Trophoblast cell (in vitro differentiated cells and primary cell): ENCODE measurements around the gene AGR2.
A peak's percentile ranks its signal among the peaks of the same experiment; 100 is the strongest.

ENCODE experiments used
- DNase-seq, 2 donors: peaks; one replicate each; pipeline ENCODE4 v3.0.0-alpha.2; 2016
- H2AFZ ChIP-seq: 2 replicates; pipeline ENCODE4 v1.6.1; 2013; ENCODE audit warnings: low read length, moderate library complexity, mild to moderate bottlenecking; ENCODE audit not compliant: insufficient read depth, poor library complexity
- H2AK5ac ChIP-seq: 2 replicates; pipeline ENCODE4 v1.6.1; 2013; ENCODE audit warnings: mild to moderate bottlenecking, low read length
- H2BK120ac ChIP-seq: 2 replicates; pipeline ENCODE4 v1.6.1; 2013; ENCODE audit warnings: low read length, mild to moderate bottlenecking, moderate library complexity; ENCODE audit not compliant: insufficient read depth, poor library complexity
- H2BK12ac ChIP-seq: 2 replicates; pipeline ENCODE4 v1.6.1; 2013; ENCODE audit warnings: mild to moderate bottlenecking, low read length, moderate library complexity
- H2BK5ac ChIP-seq: 2 replicates; pipeline ENCODE4 v1.6.1; 2013; ENCODE audit warnings: low read length, low read depth, moderate library complexity, mild to moderate bottlenecking; ENCODE audit not compliant: poor library complexity
- H3K14ac ChIP-seq: 2 replicates; pipeline ENCODE4 v1.6.1; 2013; ENCODE audit warnings: mild to moderate bottlenecking, low read length
- H3K18ac ChIP-seq: 2 replicates; pipeline ENCODE4 v1.6.1; 2013; ENCODE audit warnings: mild to moderate bottlenecking, low read length
- H3K23ac ChIP-seq: 2 replicates; pipeline ENCODE4 v1.6.1; 2013; ENCODE audit warnings: low read length
- H3K27ac ChIP-seq: 2 replicates; pipeline ENCODE4 v1.5.1; 2013; ENCODE audit warnings: low read depth, mild to moderate bottlenecking, inconsistent platforms, low read length, moderate library complexity
- H3K27me3 ChIP-seq: 2 replicates; pipeline ENCODE4 v1.6.1; 2013; ENCODE audit warnings: inconsistent platforms, mild to moderate bottlenecking, low read length, moderate library complexity; ENCODE audit not compliant: insufficient read depth
- H3K36me3 ChIP-seq, 2 experiments: 1 replicate in 1 of 2; 2 replicates in 1 of 2; pipeline ENCODE4 v1.6.1; 2013; ENCODE audit warnings: low read length in 2 of 2, mild to moderate bottlenecking in 2 of 2, moderate library complexity in 1 of 2; ENCODE audit not compliant: insufficient read depth in 2 of 2, control insufficient read depth in 1 of 2
- H3K4ac ChIP-seq: 2 replicates; pipeline ENCODE4 v1.6.1; 2013; ENCODE audit warnings: low read depth, mild to moderate bottlenecking, low read length, moderate library complexity
- H3K4me1 ChIP-seq, 2 experiments: 1 replicate in 1 of 2; 2 replicates in 1 of 2; pipeline ENCODE4 v1.6.1; 2013; ENCODE audit warnings: low read length in 2 of 2, mild to moderate bottlenecking in 2 of 2, moderate library complexity in 1 of 2; ENCODE audit not compliant: insufficient read depth in 2 of 2, control insufficient read depth in 1 of 2
- H3K4me2 ChIP-seq: 2 replicates; pipeline ENCODE4 v1.6.1; 2013; ENCODE audit warnings: inconsistent platforms, mild to moderate bottlenecking, low read length, moderate library complexity
- H3K4me3 ChIP-seq: 2 replicates; pipeline ENCODE4 v1.5.1; 2013; ENCODE audit warnings: mild to moderate bottlenecking, low read depth, low read length, inconsistent platforms
- H3K79me1 ChIP-seq: one replicate; pipeline ENCODE4 v1.6.1; 2013; ENCODE audit warnings: low read length
- H3K79me2 ChIP-seq: 2 replicates; pipeline ENCODE4 v1.6.1; 2013; ENCODE audit warnings: low read length, mild to moderate bottlenecking; ENCODE audit not compliant: control insufficient read depth, insufficient read depth, poor library complexity
- H3K9ac ChIP-seq: 2 replicates; pipeline ENCODE4 v1.6.1; 2013; ENCODE audit warnings: mild to moderate bottlenecking, low read length
- H3K9me3 ChIP-seq: 2 replicates; pipeline ENCODE4 v1.6.1; 2013; ENCODE audit warnings: low read depth, mild to moderate bottlenecking, control low read depth, inconsistent platforms, low read length; ENCODE audit not compliant: insufficient read depth
- H4K12ac ChIP-seq: 2 replicates; pipeline ENCODE4 v1.6.1; 2013; ENCODE audit warnings: low read depth, mild to moderate bottlenecking, low read length, moderate library complexity
- H4K8ac ChIP-seq: 2 replicates; pipeline ENCODE4 v1.6.1; 2013; ENCODE audit warnings: low read depth, mild to moderate bottlenecking, low read length, moderate library complexity
- H4K91ac ChIP-seq: one replicate; pipeline ENCODE4 v1.6.1; 2013; ENCODE audit warnings: low read depth, mild to moderate bottlenecking, low read length, moderate library complexity
- WGBS: extraction: QIAGEN DNeasy Blood & Tissue Kit; methylation state at CpG from one replicate; pipeline ENCODE4 v1.1.7; 2013; ENCODE audit warnings: missing lambda C conversion rate; ENCODE audit not compliant: insufficient read length, insufficient coverage; ENCODE audit errors: extremely low coverage; 5-methylcytosine and 5-hydroxymethylcytosine counted together

AGR2 gene

DNA sequence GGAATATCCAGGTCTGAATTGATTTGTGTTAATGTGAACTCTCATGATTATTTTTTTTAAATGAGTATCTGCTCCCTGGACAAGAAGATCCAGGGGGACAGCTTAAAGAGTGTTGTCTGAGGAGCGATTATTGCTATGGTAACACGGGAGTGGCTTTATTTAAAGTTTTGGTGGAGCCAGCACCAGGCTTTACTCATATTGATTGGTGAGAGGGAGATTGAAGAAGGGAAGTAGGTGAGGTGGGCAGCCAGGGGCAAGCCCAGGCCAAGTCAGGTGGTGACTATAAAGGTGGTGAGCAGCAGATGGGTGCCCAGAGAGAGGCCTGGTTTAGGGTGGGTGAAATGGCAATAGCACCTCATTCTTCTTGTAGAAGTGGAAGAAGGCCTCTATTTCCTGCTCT lies 10.2 kb upstream of the AGR2 start:
- Histone ChIP-seq H3K4me1 (no peaks in the 10 kb centered on the region), H4K91ac (no peak overlapping the region), H3K27ac (no peak overlapping the region), H3K36me3 (no peaks in the 10 kb centered on the region), H2BK120ac (no peak overlapping the region), H3K18ac (no peak overlapping the region), H4K8ac (no peak overlapping the region), H3K9me3 (no peaks in the 10 kb centered on the region), H2AFZ (no peak overlapping the region), H3K4ac (no peak overlapping the region), H3K23ac (no peak overlapping the region), H3K79me2 (no peaks in the 10 kb centered on the region), H4K12ac (no peak overlapping the region), H3K4me2 (no peak overlapping the region), H3K9ac (no peak overlapping the region), H2AK5ac (no peak overlapping the region), H3K79me1 (no peaks in the 10 kb centered on the region), H2BK12ac (no peak overlapping the region), H3K14ac (no peak overlapping the region), H2BK5ac (no peak overlapping the region), H3K4me3 (no peak overlapping the region), H3K27me3 (no peaks in the 10 kb centered on the region)
- WGBS: no CpG with 5 or more reads among the region's 2 CpGs
- DNase-seq: no peak

- H3K27ac ChIP-seq: no peak overlapping the region
- no peak overlapping the region for H2AFZ ChIP-seq
- no peak overlapping the region for H4K8ac ChIP-seq
- no peak overlapping the region for H4K91ac ChIP-seq
- no peak overlapping the region for H3K4me3 ChIP-seq
- no peaks in the 10 kb centered on the region for H3K79me1 ChIP-seq
- H3K9ac ChIP-seq: no peak overlapping the region
- no peaks in the 10 kb centered on the region for H3K4me1 ChIP-seq
- no peak for DNase-seq
- H2BK5ac ChIP-seq: no peak overlapping the region
- no peak overlapping the region for H2BK120ac ChIP-seq
- H4K12ac ChIP-seq: no peak overlapping the region
- H3K4ac ChIP-seq: no peak overlapping the region
- H3K9me3 ChIP-seq: no peaks in the 10 kb centered on the region
- H3K4me2 ChIP-seq: no peak overlapping the region
- no peaks in the 10 kb centered on the region for H3K79me2 ChIP-seq
- no peak overlapping the region for H3K14ac ChIP-seq
- no peaks in the 10 kb centered on the region for H3K27me3 ChIP-seq
- H3K18ac ChIP-seq: no peak overlapping the region
- no peak overlapping the region for H3K23ac ChIP-seq
- no peaks in the 10 kb centered on the region for H3K36me3 ChIP-seq
- no peak overlapping the region for H2AK5ac ChIP-seq
- WGBS: no CpG with 5 or more reads among the region's 3 CpGs
- H2BK12ac ChIP-seq: no peak overlapping the region
These were observed 8.4 kb upstream of the AGR2 start for GRCh38 chr7:16813232-16813616.

DNA sequence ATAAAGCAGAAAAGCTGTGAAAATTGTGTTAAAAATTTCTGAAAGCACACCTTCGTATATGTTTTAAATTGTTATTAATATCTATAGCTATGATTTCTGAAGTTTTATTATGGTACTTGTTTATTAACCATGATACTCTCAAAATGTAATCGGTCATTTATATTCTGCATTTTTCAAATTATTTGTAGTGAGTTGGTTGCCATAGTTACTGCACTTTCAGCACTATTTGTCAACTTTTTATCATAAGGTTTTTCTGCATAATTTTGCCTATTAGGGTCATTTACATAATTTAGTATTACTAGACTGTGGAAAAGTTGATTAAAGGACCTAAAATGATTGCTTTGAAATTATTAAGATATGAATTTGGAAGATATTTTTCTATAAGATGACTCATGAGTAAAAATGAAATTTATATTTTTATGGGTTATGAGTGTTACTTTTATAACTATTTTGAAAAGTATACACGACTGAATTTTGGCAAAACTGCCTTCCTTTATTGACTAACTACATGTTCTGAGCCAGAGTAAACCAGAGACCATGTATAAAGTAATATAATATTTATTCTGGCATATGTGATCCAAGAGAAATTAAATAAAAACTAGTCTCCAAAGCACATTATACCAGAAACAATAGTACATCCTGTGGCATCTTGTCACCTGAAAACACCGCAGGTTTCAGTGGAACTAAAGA lies 7.9 kb upstream of the AGR2 start:
- no peak overlapping the region for H3K23ac ChIP-seq
- no peak for DNase-seq
- no peaks in the 10 kb centered on the region for H3K4me1 ChIP-seq
- H4K12ac ChIP-seq: no peak overlapping the region
- no peak overlapping the region for H3K27ac ChIP-seq
- H3K36me3 ChIP-seq: no peaks in the 10 kb centered on the region
- H3K79me1 ChIP-seq: no peaks in the 10 kb centered on the region
- no peak overlapping the region for H2AFZ ChIP-seq
- H3K4me2 ChIP-seq: no peak overlapping the region
- no peak overlapping the region for H2AK5ac ChIP-seq
- H2BK12ac ChIP-seq: no peak overlapping the region
- H4K91ac ChIP-seq: no peak overlapping the region
- no peak overlapping the region for H3K18ac ChIP-seq
- no peak overlapping the region for H3K4me3 ChIP-seq
- no peak overlapping the region for H2BK120ac ChIP-seq
- H3K9ac ChIP-seq: no peak overlapping the region
- H3K4ac ChIP-seq: no peak overlapping the region
- WGBS: no CpG with 5 or more reads among the region's 4 CpGs
- no peak overlapping the region for H4K8ac ChIP-seq
- no peak overlapping the region for H2BK5ac ChIP-seq
- H3K79me2 ChIP-seq: no peaks in the 10 kb centered on the region
- no peak overlapping the region for H3K14ac ChIP-seq
- H3K9me3 ChIP-seq: no peaks in the 10 kb centered on the region
- H3K27me3 ChIP-seq: no peaks in the 10 kb centered on the region

- H3K79me2 ChIP-seq: no peaks in the 10 kb centered on the region
- H3K9ac ChIP-seq: no peak overlapping the region
- no peak overlapping the region for H2AK5ac ChIP-seq
- H3K4me1 ChIP-seq: no peaks in the 10 kb centered on the region
- H2BK12ac ChIP-seq: no peak overlapping the region
- H2BK120ac ChIP-seq: no peak overlapping the region
- H3K4me3 ChIP-seq: no peak overlapping the region
- no peak overlapping the region for H4K91ac ChIP-seq
- no peaks in the 10 kb centered on the region for H3K9me3 ChIP-seq
- H3K14ac ChIP-seq: no peak overlapping the region
- no CpG with 5 or more reads among the region's 2 CpGs for WGBS
- H4K12ac ChIP-seq: no peak overlapping the region
- H3K27me3 ChIP-seq: no peaks in the 10 kb centered on the region
- H4K8ac ChIP-seq: no peak overlapping the region
- DNase-seq: peak in 1 of 2 donors; percentile 21
- no peaks in the 10 kb centered on the region for H3K79me1 ChIP-seq
- no peak overlapping the region for H3K18ac ChIP-seq
- no peak overlapping the region for H3K4me2 ChIP-seq
- H3K4ac ChIP-seq: no peak overlapping the region
- H3K23ac ChIP-seq: no peak overlapping the region
- H3K36me3 ChIP-seq: no peaks in the 10 kb centered on the region
- H3K27ac ChIP-seq: no peak overlapping the region
- H2BK5ac ChIP-seq: no peak overlapping the region
- H2AFZ ChIP-seq: no peak overlapping the region
These were observed 6.8 kb upstream of the AGR2 start for GRCh38 chr7:16811551-16811950.
